ENCODE results near the gene BCL2L2. TPM values are rescaled to one million over a fixed set of nuclear protein-coding genes. Genes with fewer than 3 reads are reported as not detected.

Gene BCL2L2
- 17.7 to 23.3 TPM (median 20.7 TPM) in 5 replicates for total RNA-seq (2022; extraction: Qiagen RNA extraction)

DNA sequence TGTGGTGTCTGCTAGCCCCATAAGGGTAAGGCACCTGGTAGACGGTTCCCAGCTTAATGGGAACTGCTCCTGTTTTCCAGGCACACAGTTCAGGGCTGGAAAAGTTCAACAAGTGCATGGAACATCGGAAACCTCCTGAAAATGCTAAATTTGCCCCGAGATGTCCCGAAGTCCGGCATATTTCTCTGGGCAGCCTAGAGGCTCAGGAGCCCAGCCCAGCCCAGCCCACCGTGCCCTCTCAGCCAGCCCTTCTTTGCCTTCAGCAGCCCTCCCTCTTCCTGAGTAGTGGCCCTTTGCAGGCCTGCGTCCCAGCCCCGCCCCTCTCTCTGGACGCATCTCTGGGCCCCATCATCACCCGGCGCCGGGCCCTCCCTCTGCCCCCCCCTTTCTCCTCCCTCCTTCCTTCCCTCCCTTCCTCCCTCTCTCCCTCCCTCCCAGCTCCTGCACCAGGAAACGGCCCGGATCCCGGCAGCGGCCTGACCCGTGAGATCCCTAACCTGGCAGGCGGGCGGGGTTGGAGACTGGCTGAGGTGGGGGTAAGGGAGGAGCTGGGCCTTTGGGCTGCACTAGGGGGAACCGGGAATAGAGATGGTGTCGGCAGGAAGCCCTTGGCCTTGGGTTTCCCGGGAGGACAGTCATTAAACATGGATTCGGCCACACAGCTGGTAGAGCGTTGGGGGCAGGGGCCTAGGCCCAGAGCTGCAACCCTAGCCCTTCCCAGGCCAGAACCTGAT, at the start of gene BCL2L2:
Gene BCL2L2, plus strand, starts transcription at position 422 of the 734 bp plus-strand sequence. CDS start 935 bp downstream, outside the sequence.

DNA sequence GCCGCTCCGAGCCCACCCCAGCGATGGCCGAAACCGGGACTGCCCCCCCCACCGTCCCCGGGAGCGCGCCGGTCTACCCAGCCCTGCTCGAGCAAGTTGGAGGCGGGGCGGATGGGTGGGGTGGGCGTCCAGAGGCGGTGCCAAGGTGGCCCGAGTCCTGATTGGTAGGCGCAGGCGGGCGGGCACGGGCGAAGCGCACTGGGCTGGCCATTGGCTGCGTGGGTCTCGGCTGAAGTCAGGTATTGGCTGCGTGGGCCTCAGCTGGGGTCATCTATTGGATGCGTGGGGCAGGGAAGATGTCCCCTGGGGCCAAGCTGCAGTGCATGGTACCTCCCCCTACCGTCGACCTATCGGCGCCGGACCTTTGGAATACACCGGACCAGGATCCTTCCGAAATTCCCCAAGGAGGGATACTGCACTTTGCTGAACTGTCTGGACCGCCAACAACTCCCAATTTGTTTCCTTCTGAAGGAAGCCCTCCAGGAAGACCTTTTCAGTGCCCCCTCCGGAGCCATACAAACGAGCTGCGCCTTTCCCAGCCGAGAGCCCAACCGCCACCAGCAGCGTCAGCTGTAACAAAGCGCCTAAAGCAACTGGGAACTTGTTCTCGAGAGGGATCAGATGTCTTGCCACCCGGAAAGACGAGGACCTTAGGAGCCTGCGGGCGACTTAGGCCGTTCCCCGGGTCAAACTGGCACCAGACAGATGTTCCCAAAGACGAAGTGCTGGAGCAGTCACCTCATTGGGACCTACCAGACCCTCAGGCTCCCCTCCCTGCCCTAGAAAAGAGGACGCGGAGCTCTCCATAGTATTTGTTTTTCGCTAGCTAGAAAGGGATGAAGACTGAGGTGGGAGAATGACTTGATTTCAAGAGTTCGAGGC, 20.4 kb upstream of the BCL2L2 start, which contains the start of gene HOMEZ:
Gene HOMEZ, minus strand, starts transcription at position 113 of the 882 bp plus-strand sequence. CDS start 180 bp downstream, outside the sequence.

DNA sequence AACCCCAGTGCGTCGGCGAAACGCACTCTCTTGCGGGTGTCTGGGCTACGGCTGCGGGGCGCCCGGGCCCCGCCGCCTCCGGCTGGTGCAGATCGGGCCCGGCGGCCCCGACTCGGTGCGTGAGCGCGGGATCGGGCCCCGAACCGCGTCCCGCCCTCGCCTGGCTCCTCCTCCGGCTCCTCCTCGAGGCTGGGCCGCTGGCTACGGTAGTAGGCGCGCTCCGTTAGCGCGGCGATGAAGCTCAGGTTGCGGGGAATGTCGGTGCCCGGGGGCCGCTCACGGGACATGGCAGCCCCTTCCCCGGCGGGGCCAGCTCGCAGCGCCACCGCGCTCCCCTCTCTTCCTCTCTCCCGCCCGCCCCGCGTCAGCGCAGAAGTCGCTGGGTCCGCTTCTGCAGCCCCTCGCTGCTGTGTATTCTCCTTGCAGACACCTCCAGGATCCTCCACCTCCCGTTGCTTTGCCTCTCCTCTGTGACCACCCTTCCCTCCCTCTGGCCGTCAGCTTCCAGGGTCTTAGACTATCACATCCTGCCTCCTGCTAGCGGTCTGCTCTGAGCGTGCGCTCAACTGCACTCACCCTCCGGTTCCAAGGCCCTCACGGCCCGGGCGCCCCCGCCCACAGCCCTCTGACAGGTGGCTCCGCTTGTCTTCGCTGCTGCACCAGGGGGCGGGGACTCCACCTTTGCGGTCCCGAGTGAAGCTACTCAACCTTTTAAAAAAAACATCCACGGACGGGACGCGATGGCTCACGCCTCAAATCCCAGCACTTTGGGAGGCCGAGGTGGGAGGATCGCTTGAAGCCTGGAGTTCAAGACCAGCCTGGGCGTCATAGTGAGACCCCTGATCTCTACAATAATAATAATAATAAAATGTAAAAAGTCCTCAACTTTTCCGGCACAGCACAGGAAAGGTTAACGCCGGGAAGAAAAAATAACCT, 4.1 kb upstream of the BCL2L2 start, which contains the start of gene PPP1R3E:
Gene PPP1R3E, minus strand, starts transcription at position 570 of the 936 bp plus-strand sequence. Its CDS starts 283 bp downstream, at position 287.

GRCh38 chr14:23320584-23321571, 14.2 kb downstream of the BCL2L2 start, which contains the start of gene PABPN1:
PABPN1 (plus strand) TSS chr14:23321457; CDS start chr14:23321470, 13 bp downstream.

DNA sequence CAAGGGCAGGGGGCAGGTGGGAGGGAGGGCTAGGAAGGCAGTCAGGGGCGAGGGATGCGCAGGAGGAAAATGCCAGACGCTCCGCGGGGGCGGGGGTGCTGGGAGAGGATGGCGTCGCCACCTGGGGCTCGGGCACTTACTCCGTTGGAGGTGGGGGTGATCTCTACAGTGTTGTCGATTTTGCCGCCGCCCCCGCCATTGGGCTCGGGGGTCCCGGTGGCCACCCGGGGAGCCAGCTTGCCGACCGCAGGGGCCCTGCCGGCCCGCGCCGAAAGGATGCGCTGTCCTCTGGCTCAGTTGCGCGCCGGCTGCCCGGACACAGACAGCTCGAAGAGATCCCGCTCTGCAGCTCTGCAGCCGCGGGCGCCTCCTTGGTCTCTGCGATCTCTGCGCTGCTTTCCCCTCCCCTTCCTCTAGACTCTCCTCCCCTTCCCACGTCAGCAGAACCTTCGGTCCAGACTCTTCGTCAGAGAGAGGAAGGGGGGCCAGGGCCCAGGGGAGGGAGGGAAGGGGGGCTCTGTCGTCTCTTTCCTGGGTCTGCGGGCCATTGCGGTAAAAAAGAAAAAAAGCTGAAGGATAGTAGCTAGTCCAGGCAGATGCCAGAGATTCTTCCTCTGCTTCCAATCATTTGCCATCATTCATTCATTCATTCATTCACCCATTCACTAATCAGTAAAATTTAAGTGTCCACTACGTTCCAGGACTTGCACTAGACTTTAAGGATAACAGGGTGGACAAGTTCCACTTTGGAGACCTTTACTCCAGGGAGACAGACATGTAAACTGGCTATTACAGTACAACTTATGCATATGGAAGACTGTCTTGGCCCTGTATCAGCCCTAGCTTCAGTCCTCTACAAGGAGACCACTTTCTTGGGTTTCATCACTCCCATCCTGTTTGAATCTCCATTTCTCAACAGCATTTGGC, 46.1 kb downstream of the BCL2L2 start, which contains the start of gene SLC22A17:
Gene SLC22A17, minus strand, starts transcription at position 382 of the 927 bp plus-strand sequence.

Other genes starting within 250 kb of the BCL2L2 start
- 3.0 to 5.9 TPM (median 5.2 TPM) in 5 replicates for gene CDH24, start 249.3 kb upstream of the BCL2L2 start, total RNA-seq (2022; extraction: Qiagen RNA extraction)
- gene ACIN1, start 211.7 kb upstream of the BCL2L2 start, total RNA-seq (2022; extraction: Qiagen RNA extraction): 98.4 to 109 TPM (median 104 TPM) in 5 replicates
- 85.2 to 110 TPM (median 105 TPM) in 5 replicates for gene C14orf119, start 211.3 kb upstream of the BCL2L2 start, total RNA-seq (2022; extraction: Qiagen RNA extraction)
- not detected in 5 replicates for gene CIROP, start 201.8 kb upstream of the BCL2L2 start, total RNA-seq (2022; extraction: Qiagen RNA extraction)
- not detected in 5 replicates for gene CEBPE, start 187.6 kb upstream of the BCL2L2 start, total RNA-seq (2022; extraction: Qiagen RNA extraction)
- gene SLC7A8, start 123.2 kb upstream of the BCL2L2 start, total RNA-seq (2022; extraction: Qiagen RNA extraction): 0.47 to 0.73 TPM (median 0.55 TPM) in 5 replicates
- gene RNF212B, start 68.9 kb upstream of the BCL2L2 start, total RNA-seq (2022; extraction: Qiagen RNA extraction): not detected in 5 replicates
- gene HOMEZ, start 20.7 kb upstream of the BCL2L2 start, total RNA-seq (2022; extraction: Qiagen RNA extraction): 6.2 to 10.2 TPM (median 9.1 TPM) in 5 replicates
- 2.9 to 4.8 TPM (median 4.0 TPM) in 5 replicates for gene PPP1R3E, start 4.0 kb upstream of the BCL2L2 start, total RNA-seq (2022; extraction: Qiagen RNA extraction)
- 139 to 159 TPM (median 152 TPM) in 5 replicates for gene PABPN1, start 14.6 kb downstream of the BCL2L2 start, total RNA-seq (2022; extraction: Qiagen RNA extraction)
- 5.4 to 8.8 TPM (median 7.3 TPM) in 5 replicates for gene SLC22A17, start 46.1 kb downstream of the BCL2L2 start, total RNA-seq (2022; extraction: Qiagen RNA extraction)
- gene EFS, start 58.3 kb downstream of the BCL2L2 start, total RNA-seq (2022; extraction: Qiagen RNA extraction): not detected in 5 replicates
- not detected in 5 replicates for gene IL25, start 66.0 kb downstream of the BCL2L2 start, total RNA-seq (2022; extraction: Qiagen RNA extraction)
- not detected in 5 replicates for gene CMTM5, start 70.2 kb downstream of the BCL2L2 start, total RNA-seq (2022; extraction: Qiagen RNA extraction)
- gene MYH6, start 101.4 kb downstream of the BCL2L2 start, total RNA-seq (2022; extraction: Qiagen RNA extraction): not detected in 5 replicates
- not detected in 5 replicates for gene MYH7, start 128.8 kb downstream of the BCL2L2 start, total RNA-seq (2022; extraction: Qiagen RNA extraction)
- 56.9 to 78.2 TPM (median 60.9 TPM) in 5 replicates for gene NGDN, start 162.9 kb downstream of the BCL2L2 start, total RNA-seq (2022; extraction: Qiagen RNA extraction)
- gene ZFHX2, start 244.9 kb downstream of the BCL2L2 start, total RNA-seq (2022; extraction: Qiagen RNA extraction): 0.84 to 1.6 TPM (median 1.2 TPM) in 5 replicates
- gene THTPA, start 249.4 kb downstream of the BCL2L2 start, total RNA-seq (2022; extraction: Qiagen RNA extraction): 13.7 to 14.9 TPM (median 14.3 TPM) in 5 replicates

Data from A549 treated with CORT108297 at 1 μM for 4 hours (cell line).